ENCODE results near the gene GUCY1A2.

Gene GUCY1A2

DNA sequence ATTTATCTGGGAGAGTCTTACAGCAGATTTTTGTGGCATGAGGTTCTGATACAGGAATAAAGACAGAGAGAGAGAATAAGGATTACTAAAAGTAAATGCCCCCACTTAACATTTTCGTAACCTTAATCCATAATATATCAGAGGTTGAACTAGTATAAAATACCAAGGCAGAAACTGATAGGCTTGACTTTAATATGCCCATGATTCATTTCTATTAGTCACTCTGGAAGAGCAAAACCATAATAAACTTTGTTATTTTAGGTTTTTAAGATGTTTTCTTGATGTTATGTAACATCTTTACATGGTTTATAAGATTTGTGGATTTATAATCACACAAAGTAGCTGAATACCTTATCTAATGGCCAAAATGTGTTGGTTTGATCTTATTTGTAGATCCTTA is 19.1 kb downstream of the GUCY1A2 start:
- no peak for TF ChIP-seq CTCF (IDR thresholded peaks at IDR 0.05; ENCODE audit: control insufficient read depth, extremely low read depth, insufficient read depth)
- no peak for DNase-seq (ENCODE audit: low read depth)
- no peak overlapping the region for H3K4me3 ChIP-seq (ENCODE audit: low read depth, low read length)

GRCh38 chr11:106998916-106999188 is 19.4 kb downstream of the GUCY1A2 start:
- DNase-seq (ENCODE audit: low read depth), result no peak
- no peak for TF ChIP-seq CTCF (IDR thresholded peaks at IDR 0.05; ENCODE audit: control insufficient read depth, extremely low read depth, insufficient read depth)
- no peak overlapping the region for H3K4me3 ChIP-seq (ENCODE audit: low read depth, low read length)

DNA sequence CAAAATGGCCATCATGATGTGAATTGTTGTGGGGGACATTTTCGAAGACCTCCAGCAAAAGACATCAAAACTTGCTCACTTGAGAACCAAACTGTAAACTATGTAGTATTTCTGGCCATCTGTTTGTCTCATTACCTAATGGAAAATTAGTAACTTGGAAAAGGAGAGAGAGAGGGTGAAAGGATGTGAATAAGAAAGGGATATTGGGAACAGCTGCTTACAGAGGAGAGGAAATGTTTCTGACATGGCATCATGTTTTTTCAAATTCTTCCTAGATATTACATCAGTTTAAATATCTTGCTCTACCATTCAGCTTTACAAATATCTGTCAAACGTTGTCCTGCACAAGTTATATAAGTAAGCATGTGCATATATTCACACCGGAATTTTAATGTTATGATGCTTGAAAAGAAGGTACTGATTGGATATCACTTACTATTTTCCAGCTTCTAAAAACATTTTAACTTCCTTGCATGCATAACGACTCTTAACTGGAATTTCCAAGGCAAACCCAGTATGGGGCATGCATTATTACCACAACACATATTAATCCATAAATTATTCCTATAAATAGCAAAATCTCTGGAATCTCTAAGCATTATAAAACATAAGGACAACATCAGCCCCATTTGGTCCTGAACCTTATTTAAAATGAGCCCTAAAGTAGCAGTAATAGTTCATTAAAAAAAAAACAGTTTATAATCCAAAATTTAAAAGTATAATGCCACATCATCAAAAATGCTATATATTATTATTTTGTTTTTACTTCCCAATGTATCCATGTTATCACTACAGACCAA is 20.0 kb downstream of the GUCY1A2 start:
- TF ChIP-seq CTCF (IDR thresholded peaks at IDR 0.05; ENCODE audit: control insufficient read depth, extremely low read depth, insufficient read depth), result no peak
- H3K4me3 ChIP-seq (ENCODE audit: low read depth, low read length), result no peak overlapping the region
- no peak for DNase-seq (ENCODE audit: low read depth)

DNA sequence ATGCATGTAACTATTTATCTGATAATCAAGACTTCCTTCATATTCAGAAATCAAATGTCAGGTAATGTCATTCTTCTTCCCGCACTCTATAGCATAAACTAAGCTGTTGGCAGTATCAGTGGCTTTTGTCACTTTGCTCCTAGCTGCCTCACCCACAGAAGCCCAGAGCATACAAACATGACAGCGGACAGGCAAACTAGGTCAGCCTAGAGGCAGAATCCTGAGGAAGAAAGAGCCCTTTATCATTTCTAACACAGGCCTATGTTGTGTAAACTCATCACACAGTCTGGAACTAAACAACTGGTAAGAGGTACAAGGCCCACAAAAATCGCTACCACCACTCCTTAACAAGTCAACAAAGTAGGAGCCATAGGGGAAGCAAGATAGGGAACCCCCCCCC is 21.0 kb downstream of the GUCY1A2 start:
- H3K4me3 ChIP-seq (ENCODE audit: low read depth, low read length), result no peak overlapping the region
- no peak for TF ChIP-seq CTCF (IDR thresholded peaks at IDR 0.05; ENCODE audit: control insufficient read depth, extremely low read depth, insufficient read depth)
- DNase-seq (ENCODE audit: low read depth), result no peak

DNA sequence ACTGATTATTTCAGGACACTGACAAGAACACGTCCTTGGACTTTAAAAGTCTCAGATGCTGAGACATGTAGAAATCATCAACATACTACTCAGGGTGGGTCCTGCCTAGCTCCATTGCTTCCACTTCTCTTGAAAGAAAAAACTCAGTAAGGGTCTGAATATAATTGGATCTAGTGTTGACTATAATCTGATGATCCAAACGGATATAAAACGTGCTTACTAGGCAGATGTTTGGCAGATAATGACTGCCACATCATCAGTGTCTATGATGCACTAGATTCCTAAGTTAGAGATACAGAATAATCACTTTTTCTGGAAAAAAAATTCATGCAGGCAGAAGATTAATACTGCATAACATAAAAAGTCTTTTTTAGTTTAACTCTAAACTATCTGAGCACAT is 21.6 kb downstream of the GUCY1A2 start:
- no peak for TF ChIP-seq CTCF (IDR thresholded peaks at IDR 0.05; ENCODE audit: control insufficient read depth, extremely low read depth, insufficient read depth)
- DNase-seq (ENCODE audit: low read depth), result no peak
- no peak overlapping the region for H3K4me3 ChIP-seq (ENCODE audit: low read depth, low read length)

GRCh38 chr11:106990331-106990730 is 27.9 kb downstream of the GUCY1A2 start:
- H3K4me3 ChIP-seq (ENCODE audit: low read depth, low read length), result no peak overlapping the region
- no peak for TF ChIP-seq CTCF (IDR thresholded peaks at IDR 0.05; ENCODE audit: control insufficient read depth, extremely low read depth, insufficient read depth)
- DNase-seq (ENCODE audit: low read depth), result no peak

DNA sequence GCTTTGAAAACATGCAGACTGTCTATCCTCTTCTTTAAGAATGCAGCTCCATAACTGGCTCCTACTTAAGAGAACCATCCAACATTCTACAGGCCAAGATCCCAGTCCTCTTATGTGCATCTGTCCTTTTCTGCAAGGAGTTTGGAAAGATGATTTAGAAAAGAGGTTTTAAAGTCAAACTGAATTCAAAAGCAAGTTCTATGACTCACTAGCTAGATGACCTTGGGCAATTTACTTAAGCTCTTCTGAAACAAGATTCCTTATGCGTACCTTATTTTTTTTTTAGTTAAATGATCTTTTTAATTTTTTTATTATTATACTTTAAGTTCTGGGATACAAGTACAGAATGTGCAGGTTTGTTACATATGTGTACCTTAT is 29.2 kb downstream of the GUCY1A2 start:
- no peak for TF ChIP-seq CTCF (IDR thresholded peaks at IDR 0.05; ENCODE audit: control insufficient read depth, extremely low read depth, insufficient read depth)
- DNase-seq (ENCODE audit: low read depth), result no peak
- H3K4me3 ChIP-seq (ENCODE audit: low read depth, low read length), result no peak overlapping the region

All from LNCaP clone FGC (cell line).